GM12892 (cell line): ENCODE data around the gene CACNA2D1.

Experiments used
- POLR2A ChIP-seq: IDR thresholded peaks from 2 replicates; pipeline ENCODE4 v1.6.1; 2011; ENCODE audit warnings: low read depth, low read length, control low read depth
- POLR2AphosphoS5 ChIP-seq: IDR thresholded peaks from 2 replicates; pipeline ENCODE4 v1.6.1; 2011; ENCODE audit warnings: low read depth, low read length, control low read depth
- TAF1 ChIP-seq: IDR thresholded peaks from 2 replicates; pipeline ENCODE4 v1.6.1; 2011; ENCODE audit warnings: low read depth, mild to moderate bottlenecking, control low read depth, low read length, borderline replicate concordance

DNA sequence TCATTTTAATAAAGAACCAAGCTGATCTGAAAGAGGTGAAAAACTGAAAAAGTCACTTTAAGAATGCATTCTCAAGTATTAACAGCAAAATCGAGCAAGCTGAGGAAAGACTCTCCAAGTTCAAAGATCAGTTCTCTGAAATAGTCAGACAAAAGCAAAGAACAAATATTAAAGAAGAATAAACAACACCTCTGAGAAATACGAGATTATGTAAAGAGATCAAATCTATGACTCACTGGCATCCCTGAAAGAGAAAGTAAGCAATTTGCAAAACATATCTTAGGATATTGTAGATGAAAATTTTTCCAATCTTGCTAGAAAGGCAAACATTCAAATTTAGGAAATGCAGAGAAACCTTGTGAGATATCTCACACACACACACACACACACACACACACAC, 535.4 kb downstream of the CACNA2D1 start:
- no peak for TF ChIP-seq POLR2AphosphoS5
- TF ChIP-seq POLR2A, result no peak
- no peak for TF ChIP-seq TAF1
